MCF 10A (cell line): Measurements from ENCODE around the gene ADAMTS16. TPM values are rescaled to one million over a fixed set of nuclear protein-coding genes. Genes with fewer than 3 reads are reported as not detected.

Source experiments
- BruUV-seq: library from RNA; stranded (reverse); fragments of 400-500 nt; replicated peaks from 2 replicates; lab custom pipeline; 2021; lab: Mats Ljungman, UMichigan
- CTCF ChIA-PET: fragments of 300-600 bp; sonication (Branson Sonifier 250); formaldehyde crosslinking; extraction: SDS; loops from one replicate; lab custom pipeline; 2021; ENCODE audit warnings: antibody characterized with exemption, inconsistent platforms; lab: Yijun Ruan, JAX
- POLR2A ChIA-PET: fragments of 300-600, 350-650 bp; sonication (Branson Sonifier 250); formaldehyde crosslinking; extraction: SDS; loops from one replicate; lab custom pipeline; 2020; ENCODE audit warnings: antibody characterized with exemption, inconsistent platforms; lab: Yijun Ruan, JAX
- DNase-seq: peaks from one replicate; pipeline ENCODE4 v3.0.0-alpha.2; 2018; ENCODE audit not compliant: unreplicated experiment
- H3K27ac Mint-ChIP-seq: one replicate; pipeline ENCODE4 v1.8.0; 2022; ENCODE audit warnings: mild to moderate bottlenecking, low read depth, mixed read lengths; ENCODE audit not compliant: unreplicated experiment
- H3K27me3 Mint-ChIP-seq: one replicate; pipeline ENCODE4 v1.8.0; 2022; ENCODE audit warnings: mixed read lengths; ENCODE audit not compliant: insufficient read depth, unreplicated experiment
- H3K36me3 Mint-ChIP-seq: one replicate; pipeline ENCODE4 v1.8.0; 2022; ENCODE audit warnings: mild to moderate bottlenecking, moderate library complexity, mixed read lengths; ENCODE audit not compliant: insufficient read depth, unreplicated experiment
- H3K4me1 Mint-ChIP-seq: one replicate; pipeline ENCODE4 v1.8.0; 2022; ENCODE audit warnings: mixed read lengths; ENCODE audit not compliant: insufficient read depth, unreplicated experiment
- H3K4me3 Mint-ChIP-seq: one replicate; pipeline ENCODE4 v1.8.0; 2022; ENCODE audit warnings: mild to moderate bottlenecking, moderate library complexity, mixed read lengths; ENCODE audit not compliant: unreplicated experiment
- H3K9me3 Mint-ChIP-seq: one replicate; pipeline ENCODE4 v1.8.0; 2022; ENCODE audit warnings: mixed read lengths; ENCODE audit not compliant: unreplicated experiment
- CTCF ChIP-seq: fragments of 200-600 bp; IDR thresholded peaks from one replicate; pipeline ENCODE4 v1.8.0; 2022; ENCODE audit warnings: antibody characterized with exemption, mild to moderate bottlenecking; ENCODE audit not compliant: unreplicated experiment
- intact Hi-C: fragments of 100-400 bp; cut with micrococcal nuclease; formaldehyde crosslinking; loops from 2 replicates; pipeline ENCODE4 v1.14.1; 2022
- total RNA-seq: library from RNA; stranded (reverse); gene quantifications from 2 replicates; pipeline ENCODE4 v1.2.3, GENCODE V29; 2022

Gene ADAMTS16
- total RNA-seq, 1 experiment from 2014 or later: not detected

- no peak for TF ChIP-seq CTCF
- DNase-seq: no peak
- no peak overlapping the region for H3K27ac Mint-ChIP-seq
- POLR2A ChIA-PET: no interaction called here
- CTCF ChIA-PET: interaction anchor here (1.0 kb wide), 1 partner anchor 318 kb away, joined by 3 read pairs; no protein-coding TSS in a partner anchor
- intact Hi-C loops: no loop called here
- H3K9me3 Mint-ChIP-seq: peaks cover 21% of the 10 kb centered on the region
- peaks cover 6% of the 10 kb centered on the region for H3K4me1 Mint-ChIP-seq
- H3K36me3 Mint-ChIP-seq: no peaks in the 10 kb centered on the region
- no peak overlapping the region for H3K4me3 Mint-ChIP-seq
- BruUV-seq: no TSS peak
- no peaks in the 10 kb centered on the region for H3K27me3 Mint-ChIP-seq
These were observed 36.9 kb upstream of the ADAMTS16 start for GRCh38 chr5:5103245-5103644.

- H3K36me3 Mint-ChIP-seq: no peaks in the 10 kb centered on the region
- H3K27ac Mint-ChIP-seq: no peak overlapping the region
- H3K4me3 Mint-ChIP-seq: no peak overlapping the region
- intact Hi-C loops: no loop called here
- CTCF ChIA-PET: interaction anchor here (0.7 kb wide), 1 partner anchor 23 kb away, joined by 4 read pairs; no protein-coding TSS in a partner anchor
- no peaks in the 10 kb centered on the region for H3K27me3 Mint-ChIP-seq
- no peak for DNase-seq
- BruUV-seq: no TSS peak
- H3K9me3 Mint-ChIP-seq: peaks cover 13% of the 10 kb centered on the region
- peaks cover 6% of the 10 kb centered on the region for H3K4me1 Mint-ChIP-seq
- no peak for TF ChIP-seq CTCF
- POLR2A ChIA-PET: no interaction called here
These were observed 35.6 kb upstream of the ADAMTS16 start for GRCh38 chr5:5104550-5104949.

- intact Hi-C loops: no loop called here
- ChIA-PET POLR2A (no interaction called here), CTCF (no interaction called here)
- DNase-seq: no peak
- Mint-ChIP-seq H3K27me3 (no peaks in the 10 kb centered on the region), H3K36me3 (no peaks in the 10 kb centered on the region), H3K27ac (no peak overlapping the region), H3K4me1 (peaks cover 6% of the 10 kb centered on the region), H3K9me3 (peaks cover 7% of the 10 kb centered on the region), H3K4me3 (no peak overlapping the region)
- no TSS peak for BruUV-seq
- TF ChIP-seq CTCF: no peak
These were observed 34.6 kb upstream of the ADAMTS16 start for GRCh38 chr5:5105531-5105930.

- H3K4me1 Mint-ChIP-seq: no peaks in the 10 kb centered on the region
- POLR2A ChIA-PET: no interaction called here
- H3K4me3 Mint-ChIP-seq: no peak overlapping the region
- H3K27me3 Mint-ChIP-seq: peaks cover 46% of the 10 kb centered on the region
- H3K9me3 Mint-ChIP-seq: no peaks in the 10 kb centered on the region
- intact Hi-C loops: no loop called here
- H3K36me3 Mint-ChIP-seq: no peaks in the 10 kb centered on the region
- CTCF ChIA-PET: no interaction called here
- no TSS peak for BruUV-seq
- DNase-seq: no peak
- no peak for TF ChIP-seq CTCF
- H3K27ac Mint-ChIP-seq: no peak overlapping the region
These were observed 23.2 kb upstream of the ADAMTS16 start for GRCh38 chr5:5116956-5117355.
